VCaP (cell line): ENCODE data around the gene ARHGEF7.

Experiments
- H3K27ac ChIP-seq: fragments of 450-650 bp; 2 replicates; pipeline ENCODE4 v1.5.1; 2017
- TF ChIP-seq, protein P1 (sequence below): fragments of 450-650 bp; conservative IDR thresholded peaks from 2 replicates; pipeline ENCODE4 v1.5.1; 2017; ENCODE audit warnings: mild to moderate bottlenecking, moderate library complexity

Gene ARHGEF7

DNA sequence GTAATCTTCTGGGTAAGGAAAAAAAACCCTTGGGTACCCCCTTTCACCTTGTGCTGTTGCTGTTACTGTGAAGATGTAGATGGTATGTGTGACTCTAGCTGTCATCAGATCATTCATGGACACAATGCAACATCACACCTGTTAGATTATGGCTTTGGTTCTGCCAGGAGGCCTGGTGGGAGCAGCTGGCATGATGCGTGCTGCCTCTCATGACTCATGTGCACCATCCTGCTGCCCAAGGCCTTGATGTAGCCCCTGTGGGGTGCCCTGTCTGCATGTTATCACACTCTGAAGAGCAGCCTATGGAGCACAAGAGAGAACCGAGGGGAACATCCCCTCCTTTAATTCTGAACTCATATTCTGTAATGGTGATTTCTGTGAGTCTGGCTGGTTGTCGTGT is 147.6 kb downstream of the ARHGEF7 start:
- H3K27ac ChIP-seq = no peak overlapping the region
- TF ChIP-seq, protein P1, sequence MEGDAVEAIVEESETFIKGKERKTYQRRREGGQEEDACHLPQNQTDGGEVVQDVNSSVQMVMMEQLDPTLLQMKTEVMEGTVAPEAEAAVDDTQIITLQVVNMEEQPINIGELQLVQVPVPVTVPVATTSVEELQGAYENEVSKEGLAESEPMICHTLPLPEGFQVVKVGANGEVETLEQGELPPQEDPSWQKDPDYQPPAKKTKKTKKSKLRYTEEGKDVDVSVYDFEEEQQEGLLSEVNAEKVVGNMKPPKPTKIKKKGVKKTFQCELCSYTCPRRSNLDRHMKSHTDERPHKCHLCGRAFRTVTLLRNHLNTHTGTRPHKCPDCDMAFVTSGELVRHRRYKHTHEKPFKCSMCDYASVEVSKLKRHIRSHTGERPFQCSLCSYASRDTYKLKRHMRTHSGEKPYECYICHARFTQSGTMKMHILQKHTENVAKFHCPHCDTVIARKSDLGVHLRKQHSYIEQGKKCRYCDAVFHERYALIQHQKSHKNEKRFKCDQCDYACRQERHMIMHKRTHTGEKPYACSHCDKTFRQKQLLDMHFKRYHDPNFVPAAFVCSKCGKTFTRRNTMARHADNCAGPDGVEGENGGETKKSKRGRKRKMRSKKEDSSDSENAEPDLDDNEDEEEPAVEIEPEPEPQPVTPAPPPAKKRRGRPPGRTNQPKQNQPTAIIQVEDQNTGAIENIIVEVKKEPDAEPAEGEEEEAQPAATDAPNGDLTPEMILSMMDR = no peak

DNA sequence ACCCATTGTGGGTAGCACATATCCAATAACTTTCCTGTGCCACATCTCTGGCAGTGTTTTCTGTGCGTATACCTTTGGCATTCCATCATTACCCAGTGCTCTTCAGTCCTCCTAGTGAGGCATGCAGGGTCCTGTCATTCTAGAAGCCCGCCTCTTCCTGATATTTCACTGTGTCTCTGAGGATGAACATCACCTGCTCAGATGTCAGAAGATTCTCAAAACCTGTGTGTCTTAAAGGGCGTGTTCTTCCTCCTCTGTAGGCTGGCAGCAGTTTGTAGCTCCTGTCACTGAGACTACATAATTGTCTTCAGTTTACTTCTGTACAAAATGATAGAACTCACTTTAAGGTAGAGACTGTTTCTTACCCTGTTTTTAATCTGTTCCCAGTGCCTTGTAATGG is 148.5 kb downstream of the ARHGEF7 start:
- TF ChIP-seq, protein P1 = no peak
- H3K27ac ChIP-seq = no peak overlapping the region

- TF ChIP-seq, protein P1 = no peak
- H3K27ac ChIP-seq = no peak overlapping the region
Observed at GRCh38 chr13:111265006-111265700, 150.0 kb downstream of the ARHGEF7 start.

DNA sequence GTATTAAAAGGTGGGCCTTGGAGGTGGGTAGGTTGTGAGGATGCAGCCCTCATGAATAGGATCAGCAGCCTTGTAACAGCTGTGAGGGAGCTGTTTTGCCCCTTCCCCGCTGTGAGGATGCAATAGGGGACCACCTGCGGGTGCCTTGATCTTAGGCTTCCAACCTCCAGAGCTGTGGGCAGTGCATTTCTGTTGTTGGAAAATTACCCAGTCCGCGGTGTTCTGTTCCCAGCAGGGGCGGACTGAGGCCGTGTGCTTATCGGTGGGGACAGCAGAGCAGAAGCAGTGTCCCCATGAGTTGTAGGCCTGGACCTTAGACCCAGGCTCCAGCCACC is 150.6 kb downstream of the ARHGEF7 start:
- no peak overlapping the region for H3K27ac ChIP-seq
- TF ChIP-seq, protein P1 = no peak

GRCh38 chr13:111267205-111267604 is 152.1 kb downstream of the ARHGEF7 start:
- TF ChIP-seq, protein P1 = no peak

DNA sequence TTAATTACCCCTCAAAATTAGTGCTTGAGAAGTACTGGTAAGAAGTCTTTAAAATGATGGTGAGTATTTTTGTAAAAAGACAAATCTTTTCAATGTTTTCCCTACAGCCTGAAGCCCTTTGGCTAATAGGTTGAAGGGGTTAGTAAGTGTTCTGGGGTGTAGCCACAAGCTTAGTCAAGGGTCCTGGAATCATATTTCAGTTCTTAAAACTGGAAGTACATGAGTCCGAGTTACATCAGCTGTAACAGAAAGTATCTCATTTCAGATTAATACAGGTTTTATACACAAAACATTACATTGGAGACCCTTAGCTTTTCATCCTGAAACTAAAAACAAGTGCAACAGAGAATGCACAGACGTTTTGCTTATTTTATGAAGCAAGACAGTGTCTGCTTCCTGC is 152.7 kb downstream of the ARHGEF7 start:
- H3K27ac ChIP-seq = no peak overlapping the region
- TF ChIP-seq, protein P1 = no peak

More at GRCh38 chr13:111267205-111267604, 152.1 kb downstream of the ARHGEF7 start:
- H3K27ac ChIP-seq = no peak overlapping the region

GRCh38 chr13:111269508-111269907 is 154.4 kb downstream of the ARHGEF7 start:
- TF ChIP-seq, protein P1 = peak; percentile 50
- H3K27ac ChIP-seq = peak overlapping the region; percentile 57
